Loucy (cell line): ENCODE results near the gene PGRMC2.

Experiments used
- H2AFZ ChIP-seq: fragments of 200-600 bp; sonication (generic); 2 replicates; pipeline ENCODE4 v1.6.0; 2016; ENCODE audit warnings: antibody characterized with exemption, mild to moderate bottlenecking, low read length, moderate library complexity
- H3F3A ChIP-seq: fragments of 200-600 bp; 2 replicates; pipeline ENCODE4 v1.6.0; 2016; ENCODE audit warnings: antibody characterized with exemption, low read depth, mild to moderate bottlenecking
- H3K27me3 ChIP-seq: fragments of 200-600 bp; sonication (generic); 2 replicates; pipeline ENCODE4 v1.6.1; 2014; ENCODE audit warnings: low read length, mild to moderate bottlenecking; ENCODE audit not compliant: insufficient read depth, poor library complexity, severe bottlenecking
- H3K36me3 ChIP-seq: fragments of 200-600 bp; sonication (generic); 2 replicates; pipeline ENCODE4 v1.6.1; 2016; ENCODE audit warnings: low read length; ENCODE audit not compliant: insufficient read depth
- H3K4me1 ChIP-seq: fragments of 200-600 bp; sonication (generic); 2 replicates; pipeline ENCODE4 v1.5.1; 2014; ENCODE audit warnings: low read length, mild to moderate bottlenecking; ENCODE audit not compliant: insufficient read depth, poor library complexity, severe bottlenecking
- H3K4me2 ChIP-seq: fragments of 200-600 bp; sonication (generic); 2 replicates; pipeline ENCODE4 v1.6.0; 2014; ENCODE audit warnings: antibody characterized with exemption, low read length, low read depth, mild to moderate bottlenecking; ENCODE audit not compliant: poor library complexity, severe bottlenecking
- H3K4me3 ChIP-seq: fragments of 200-600 bp; sonication (generic); 2 replicates; pipeline ENCODE4 v1.5.1; 2014; ENCODE audit warnings: low read length, mild to moderate bottlenecking, mixed read lengths; ENCODE audit not compliant: poor library complexity, severe bottlenecking
- H3K79me2 ChIP-seq: fragments of 200-600 bp; sonication (generic); 2 replicates; pipeline ENCODE4 v1.6.1; 2014; ENCODE audit warnings: low read length; ENCODE audit not compliant: insufficient read depth
- H3K9ac ChIP-seq: fragments of 200-600 bp; sonication (generic); 2 replicates; pipeline ENCODE4 v1.6.0; 2014; ENCODE audit warnings: mild to moderate bottlenecking, low read depth, low read length, moderate library complexity; ENCODE audit not compliant: poor library complexity, severe bottlenecking
- H3K9me2 ChIP-seq: fragments of 200-600 bp; sonication (generic); replicated peaks from 2 replicates; pipeline ENCODE4 v1.6.1; 2016; ENCODE audit warnings: low read depth, low read length, mixed read lengths
- H3K9me3 ChIP-seq: fragments of 200-600 bp; sonication (generic); 2 replicates; pipeline ENCODE4 v1.6.1; 2014; ENCODE audit warnings: mild to moderate bottlenecking, antibody characterized with exemption, low read length, low read depth; ENCODE audit not compliant: insufficient read depth
- H4K20me1 ChIP-seq: fragments of 200-600 bp; sonication (generic); 2 replicates; pipeline ENCODE4 v1.6.0; 2014; ENCODE audit warnings: antibody characterized with exemption, low read length, mild to moderate bottlenecking; ENCODE audit not compliant: insufficient read depth, poor library complexity, severe bottlenecking
- CTCF ChIP-seq: fragments of 200-600 bp; sonication (generic); conservative IDR thresholded peaks from 2 replicates; pipeline ENCODE4 v1.5.1; 2014; ENCODE audit warnings: mild to moderate bottlenecking, antibody characterized with exemption, low read length
- EZH2phosphoT487 ChIP-seq: fragments of 200-600 bp; IDR thresholded peaks from 2 replicates; pipeline ENCODE4 v1.6.1; 2018; ENCODE audit warnings: antibody characterized with exemption, mild to moderate bottlenecking, moderate library complexity, borderline replicate concordance

The PGRMC2 gene

GRCh38 chr4:128277856-128278255, 9.8 kb downstream of the PGRMC2 start:
- H3K4me3 ChIP-seq = no peak overlapping the region
- no peaks in the 10 kb centered on the region for H3K36me3 ChIP-seq
- no peaks in the 10 kb centered on the region for H3K9me2 ChIP-seq
- no peak for TF ChIP-seq EZH2phosphoT487
- no peak for TF ChIP-seq CTCF
- peak overlapping the region; percentile 13 for H3K4me2 ChIP-seq
- peaks cover 40% of the 10 kb centered on the region for H3K4me1 ChIP-seq
- no peaks in the 10 kb centered on the region for H3K27me3 ChIP-seq
- H3K9ac ChIP-seq = no peak overlapping the region
- H3K79me2 ChIP-seq = peaks cover 76% of the 10 kb centered on the region
- H2AFZ ChIP-seq = no peak overlapping the region
- H4K20me1 ChIP-seq = peaks cover 48% of the 10 kb centered on the region
- no peaks in the 10 kb centered on the region for H3F3A ChIP-seq
- H3K9me3 ChIP-seq = no peaks in the 10 kb centered on the region

- peaks cover 14% of the 10 kb centered on the region; the same call in 1 of the 2 replicates for H3K36me3 ChIP-seq
- H3K4me1 ChIP-seq = peaks cover 17% of the 10 kb centered on the region
- H3K4me2 ChIP-seq = no peak overlapping the region
- H3K4me3 ChIP-seq = no peak overlapping the region
- H3K9ac ChIP-seq = no peak overlapping the region
- H3K79me2 ChIP-seq = peaks cover 51% of the 10 kb centered on the region
- H3F3A ChIP-seq = no peaks in the 10 kb centered on the region; the same call in 1 of the 2 replicates
- no peaks in the 10 kb centered on the region for H3K9me3 ChIP-seq
- H3K27me3 ChIP-seq = no peaks in the 10 kb centered on the region
- no peak overlapping the region for H2AFZ ChIP-seq
- H3K9me2 ChIP-seq = no peaks in the 10 kb centered on the region
- TF ChIP-seq CTCF (no peak), EZH2phosphoT487 (no peak)
- peaks cover 28% of the 10 kb centered on the region for H4K20me1 ChIP-seq
These were observed 12.3 kb downstream of the PGRMC2 start for GRCh38 chr4:128275346-128275745.

- no peak overlapping the region for H3K4me2 ChIP-seq
- no peak overlapping the region for H3K9ac ChIP-seq
- H2AFZ ChIP-seq = no peak overlapping the region
- H3K9me2 ChIP-seq = no peaks in the 10 kb centered on the region
- H3K79me2 ChIP-seq = peaks cover 17% of the 10 kb centered on the region; the same call in 1 of the 2 replicates
- no peaks in the 10 kb centered on the region for H3K27me3 ChIP-seq
- H3K9me3 ChIP-seq = no peaks in the 10 kb centered on the region
- H3K4me1 ChIP-seq = no peaks in the 10 kb centered on the region
- no peak overlapping the region for H3K4me3 ChIP-seq
- peaks cover 20% of the 10 kb centered on the region; the same call in 1 of the 2 replicates for H3K36me3 ChIP-seq
- no peaks in the 10 kb centered on the region; the same call in 1 of the 2 replicates for H3F3A ChIP-seq
- TF ChIP-seq EZH2phosphoT487 = no peak
- no peak for TF ChIP-seq CTCF
- H4K20me1 ChIP-seq = peaks cover 12% of the 10 kb centered on the region
These were observed 16.1 kb downstream of the PGRMC2 start for GRCh38 chr4:128271551-128271950.
